ENCODE data around the gene CRIP2. TPM values are rescaled to one million over a fixed set of nuclear protein-coding genes. Genes with fewer than 3 reads are reported as not detected.

Gene CRIP2
- total RNA-seq, 3 donors from 2014 or later (not counting 1 experiment from before 2014, with no cell fraction given): 1.7 to 4.6 (median 2.0) TPM

DNA sequence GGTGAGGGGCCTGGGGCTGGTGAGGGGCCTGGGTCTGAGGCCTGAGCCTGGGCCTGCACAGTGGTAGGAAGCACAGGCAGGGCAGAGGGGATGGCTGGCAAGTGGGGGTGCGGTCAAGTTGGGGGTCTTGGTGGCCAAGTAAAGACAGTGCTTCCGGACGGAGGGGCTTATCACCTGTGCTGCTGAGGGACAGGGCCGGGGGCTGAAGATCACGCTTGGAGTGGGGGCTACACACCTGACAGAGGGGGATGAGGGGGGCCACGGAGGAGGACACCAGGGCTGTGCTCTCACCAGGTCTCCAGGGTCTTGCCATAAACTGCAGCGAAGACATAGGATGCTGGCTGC, 28.6 kb downstream of the CRIP2 start:
- Mint-ChIP-seq H3K4me3 (no peak overlapping the region), H3K27ac (peak overlapping the region; percentile 48 to 82)
- intact Hi-C loops (cut with micrococcal nuclease): no loop called here

DNA sequence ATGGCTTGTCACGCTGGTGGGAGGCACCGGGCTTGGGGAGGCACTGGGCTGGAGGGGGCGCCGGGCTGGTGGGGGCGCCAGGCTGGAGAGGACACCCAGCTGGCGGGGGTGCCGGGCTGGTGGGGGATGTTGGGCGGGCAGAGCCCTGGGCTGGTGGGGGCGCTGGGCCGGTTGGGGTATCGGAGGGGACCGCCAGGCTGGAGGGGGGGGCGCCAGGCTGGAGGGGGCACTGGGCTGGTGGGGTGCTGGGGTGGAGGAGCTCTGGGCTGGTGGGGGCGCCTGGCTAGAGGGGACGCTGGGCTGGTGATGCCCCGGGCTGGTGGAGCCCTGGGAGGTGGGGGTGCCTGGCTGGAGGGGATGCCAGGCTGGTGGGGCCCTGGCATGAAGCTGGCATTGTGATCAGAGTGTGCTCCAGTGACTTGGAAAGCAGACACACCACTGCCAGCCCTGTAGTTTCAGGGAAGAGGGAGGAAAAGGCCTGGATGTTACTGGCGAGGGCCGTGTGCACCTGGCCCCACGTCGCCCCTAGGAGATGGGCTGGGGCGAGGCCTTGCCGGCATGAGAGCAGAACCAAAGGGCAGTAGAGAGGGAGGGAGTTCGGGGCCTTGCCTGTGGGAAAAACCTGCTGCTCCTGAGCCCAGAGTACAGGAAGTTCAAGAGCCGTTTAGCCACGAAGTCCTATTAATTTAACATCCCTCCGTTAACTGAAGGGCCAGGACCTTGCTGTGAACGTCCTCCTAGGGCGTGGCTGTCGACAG, 29.5 kb downstream of the CRIP2 start:
- DNase-seq (peak in 1 of 2 donors; percentile 15), ATAC-seq (peak; percentile 11 to 13 (median 13))
- intact Hi-C loops (cut with micrococcal nuclease): no loop called here
- Mint-ChIP-seq H3K27me3 (ENCODE audit: low read depth in 2 of 2) (peaks cover 11 to 18% of the 10 kb centered on the region in 2 donors), H3K27ac (no peak overlapping the region), H3K36me3 (no peaks in the 10 kb centered on the region), H3K9me3 (no peaks in the 10 kb centered on the region), H3K4me1 (peaks cover 0 to 4% of the 10 kb centered on the region in 2 donors), H3K4me3 (no peak overlapping the region)
- H3K36me3 ChIP-seq (ENCODE audit: control insufficient read depth, insufficient read depth, low read length): no peaks in the 10 kb centered on the region
- no peaks in the 10 kb centered on the region for H3K4me1 ChIP-seq (ENCODE audit: control insufficient read depth, insufficient read depth, low read length)
- H3K27ac ChIP-seq (ENCODE audit: low read length): no peak overlapping the region
- H3K4me3 ChIP-seq (ENCODE audit: low read length): no peak overlapping the region
- TF ChIP-seq, protein P1, sequence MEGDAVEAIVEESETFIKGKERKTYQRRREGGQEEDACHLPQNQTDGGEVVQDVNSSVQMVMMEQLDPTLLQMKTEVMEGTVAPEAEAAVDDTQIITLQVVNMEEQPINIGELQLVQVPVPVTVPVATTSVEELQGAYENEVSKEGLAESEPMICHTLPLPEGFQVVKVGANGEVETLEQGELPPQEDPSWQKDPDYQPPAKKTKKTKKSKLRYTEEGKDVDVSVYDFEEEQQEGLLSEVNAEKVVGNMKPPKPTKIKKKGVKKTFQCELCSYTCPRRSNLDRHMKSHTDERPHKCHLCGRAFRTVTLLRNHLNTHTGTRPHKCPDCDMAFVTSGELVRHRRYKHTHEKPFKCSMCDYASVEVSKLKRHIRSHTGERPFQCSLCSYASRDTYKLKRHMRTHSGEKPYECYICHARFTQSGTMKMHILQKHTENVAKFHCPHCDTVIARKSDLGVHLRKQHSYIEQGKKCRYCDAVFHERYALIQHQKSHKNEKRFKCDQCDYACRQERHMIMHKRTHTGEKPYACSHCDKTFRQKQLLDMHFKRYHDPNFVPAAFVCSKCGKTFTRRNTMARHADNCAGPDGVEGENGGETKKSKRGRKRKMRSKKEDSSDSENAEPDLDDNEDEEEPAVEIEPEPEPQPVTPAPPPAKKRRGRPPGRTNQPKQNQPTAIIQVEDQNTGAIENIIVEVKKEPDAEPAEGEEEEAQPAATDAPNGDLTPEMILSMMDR (IDR thresholded peaks at IDR 0.05): no peak
- no peaks in the 10 kb centered on the region for H3K9me3 ChIP-seq (ENCODE audit: control insufficient read depth, insufficient read depth, low read length)
- WGBS (ENCODE audit: insufficient coverage): 79% methylated on average over 29 of the region's 29 CpGs
- no peaks in the 10 kb centered on the region for H3K27me3 ChIP-seq (ENCODE audit: control insufficient read depth, insufficient read depth, low read length)

More for the DNA sequence above, 28.6 kb downstream of the CRIP2 start:
- no peaks in the 10 kb centered on the region for H3K4me1 ChIP-seq (ENCODE audit: control insufficient read depth, insufficient read depth, low read length)
- WGBS (ENCODE audit: insufficient coverage): 95% methylated on average over 7 of the region's 7 CpGs
- no peaks in the 10 kb centered on the region for H3K27me3 ChIP-seq (ENCODE audit: control insufficient read depth, insufficient read depth, low read length)
- ATAC-seq: no peak
- H3K9me3 Mint-ChIP-seq: no peaks in the 10 kb centered on the region
- H3K4me3 ChIP-seq (ENCODE audit: low read length): no peak overlapping the region
- no peak for DNase-seq
- no peaks in the 10 kb centered on the region for H3K36me3 Mint-ChIP-seq
- TF ChIP-seq, protein P1 (IDR thresholded peaks at IDR 0.05): no peak
- peaks cover 0 to 4% of the 10 kb centered on the region in 2 donors for H3K4me1 Mint-ChIP-seq
- no peaks in the 10 kb centered on the region for H3K36me3 ChIP-seq (ENCODE audit: control insufficient read depth, insufficient read depth, low read length)
- no peak overlapping the region for H3K27ac ChIP-seq (ENCODE audit: low read length)
- no peaks in the 10 kb centered on the region for H3K9me3 ChIP-seq (ENCODE audit: control insufficient read depth, insufficient read depth, low read length)
- peaks cover 6 to 11% of the 10 kb centered on the region in 2 donors for H3K27me3 Mint-ChIP-seq (ENCODE audit: low read depth in 2 of 2)

DNA sequence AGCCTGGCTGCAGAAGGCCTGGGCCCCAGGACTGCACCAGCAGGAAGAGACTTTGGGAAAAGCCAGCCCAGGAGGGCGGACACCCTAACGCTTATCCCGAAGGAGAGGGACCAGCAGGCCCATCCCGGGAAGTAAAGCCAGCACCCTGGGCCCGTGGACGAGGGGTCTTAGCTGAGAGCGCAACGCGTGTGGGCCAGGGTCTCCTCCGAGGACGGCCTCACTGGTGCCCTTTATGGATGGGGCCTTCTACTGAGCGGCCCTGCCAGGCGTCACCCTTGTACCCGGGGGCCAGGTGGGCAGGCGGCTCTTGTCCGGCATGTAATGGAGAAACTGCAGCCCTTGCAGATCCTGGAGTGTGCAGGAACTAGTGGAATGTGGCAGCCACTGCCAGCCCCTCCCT, 30.5 kb downstream of the CRIP2 start:
- Mint-ChIP-seq H3K4me3 (no peak overlapping the region), H3K4me1 (peaks cover 0 to 4% of the 10 kb centered on the region in 2 donors), H3K27ac (no peak overlapping the region), H3K9me3 (no peaks in the 10 kb centered on the region), H3K27me3 (ENCODE audit: low read depth in 2 of 2) (peaks cover 12 to 18% of the 10 kb centered on the region in 2 donors), H3K36me3 (no peaks in the 10 kb centered on the region)
- WGBS (ENCODE audit: insufficient coverage): 94% methylated on average over 16 of the region's 16 CpGs
- ATAC-seq (no peak), DNase-seq (no peak)
- Histone ChIP-seq H3K27me3 (ENCODE audit: control insufficient read depth, insufficient read depth, low read length) (no peaks in the 10 kb centered on the region), H3K9me3 (ENCODE audit: control insufficient read depth, insufficient read depth, low read length) (no peaks in the 10 kb centered on the region), H3K27ac (ENCODE audit: low read length) (no peak overlapping the region), H3K36me3 (ENCODE audit: control insufficient read depth, insufficient read depth, low read length) (no peaks in the 10 kb centered on the region), H3K4me3 (ENCODE audit: low read length) (no peak overlapping the region), H3K4me1 (ENCODE audit: control insufficient read depth, insufficient read depth, low read length) (no peaks in the 10 kb centered on the region)
- TF ChIP-seq, protein P1 (IDR thresholded peaks at IDR 0.05): no peak
- intact Hi-C loops (cut with micrococcal nuclease): no loop called here

DNA sequence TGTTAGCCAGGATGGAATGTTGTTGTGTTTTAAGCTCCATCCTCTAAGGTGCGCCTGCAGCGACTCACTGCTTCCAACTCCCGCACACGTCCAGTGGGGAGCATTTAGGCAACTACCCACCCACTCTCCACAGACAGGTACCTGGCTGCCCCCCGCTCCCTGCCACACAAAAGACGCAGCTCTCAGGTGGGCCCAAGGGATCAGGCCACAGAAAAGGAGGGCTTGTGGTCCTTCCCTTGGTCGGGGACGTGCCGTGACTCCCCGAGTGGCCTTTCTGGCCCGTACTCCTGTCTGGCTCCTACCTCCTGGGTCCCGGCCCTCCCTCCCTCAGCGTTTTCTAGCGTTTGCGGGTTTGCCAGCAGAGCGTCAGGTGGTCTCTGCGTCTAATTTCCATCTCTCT, 32.6 kb downstream of the CRIP2 start:
- H3K4me1 ChIP-seq (ENCODE audit: control insufficient read depth, insufficient read depth, low read length): no peaks in the 10 kb centered on the region
- Mint-ChIP-seq H3K9me3 (no peaks in the 10 kb centered on the region), H3K4me3 (no peak overlapping the region), H3K4me1 (peaks cover 0 to 4% of the 10 kb centered on the region in 2 donors), H3K27me3 (ENCODE audit: low read depth in 2 of 2) (peaks cover 18 to 19% of the 10 kb centered on the region in 2 donors), H3K36me3 (no peaks in the 10 kb centered on the region), H3K27ac (no peak overlapping the region)
- intact Hi-C loops (cut with micrococcal nuclease): no loop called here
- TF ChIP-seq, protein P1 (IDR thresholded peaks at IDR 0.05): no peak
- 50% methylated on average over 17 of the region's 17 CpGs for WGBS (ENCODE audit: insufficient coverage)
- peaks cover 3% of the 10 kb centered on the region for H3K27me3 ChIP-seq (ENCODE audit: control insufficient read depth, insufficient read depth, low read length)
- ATAC-seq (no peak), DNase-seq (no peak)
- H3K36me3 ChIP-seq (ENCODE audit: control insufficient read depth, insufficient read depth, low read length): no peaks in the 10 kb centered on the region
- H3K9me3 ChIP-seq (ENCODE audit: control insufficient read depth, insufficient read depth, low read length): no peaks in the 10 kb centered on the region
- no peak overlapping the region for H3K27ac ChIP-seq (ENCODE audit: low read length)
- H3K4me3 ChIP-seq (ENCODE audit: low read length): no peak overlapping the region

All from natural killer cell (primary cell).